Neural progenitor cell (in vitro differentiated cells): Measurements from ENCODE around the gene TUFT1. TPM values are rescaled to one million over a fixed set of nuclear protein-coding genes. Genes with fewer than 3 reads are reported as not detected.

ENCODE experiments used
- DNase-seq: peaks from one replicate; pipeline ENCODE4 v3.0.0-alpha.2; 2016; ENCODE audit warnings: low spot score
- H2AFZ ChIP-seq: fragments of 200-600 bp; sonication (generic); replicated peaks from 2 replicates; pipeline ENCODE4 v1.6.1; 2016; ENCODE audit warnings: antibody characterized with exemption
- H3F3A ChIP-seq: fragments of 200-600 bp; sonication (generic); 2 replicates; pipeline ENCODE4 v1.6.1; 2016; ENCODE audit warnings: antibody characterized with exemption, low read depth
- H3K27ac ChIP-seq: fragments of 200-600 bp; sonication (generic); 2 replicates; pipeline ENCODE4 v1.5.1; 2016; ENCODE audit warnings: mild to moderate bottlenecking
- H3K27me3 ChIP-seq: fragments of 200-600 bp; sonication (generic); 2 replicates; pipeline ENCODE4 v1.6.1; 2016; ENCODE audit warnings: mild to moderate bottlenecking, moderate library complexity
- H3K36me3 ChIP-seq: fragments of 200-600 bp; sonication (generic); 2 replicates; pipeline ENCODE4 v1.5.1; 2016
- H3K4me1 ChIP-seq: fragments of 200-600 bp; sonication (generic); 2 replicates; pipeline ENCODE4 v1.6.1; 2016; ENCODE audit warnings: mixed run types
- H3K4me2 ChIP-seq: fragments of 200-600 bp; sonication (generic); 2 replicates; pipeline ENCODE4 v1.6.1; 2016
- H3K4me3 ChIP-seq: fragments of 200-600 bp; sonication (generic); 2 replicates; pipeline ENCODE4 v1.5.1; 2016
- H3K79me2 ChIP-seq: fragments of 200-600 bp; sonication (generic); 2 replicates; pipeline ENCODE4 v1.6.1; 2016; ENCODE audit warnings: low read depth
- H3K9ac ChIP-seq: fragments of 200-600 bp; sonication (generic); 2 replicates; pipeline ENCODE4 v1.6.1; 2016
- H3K9me3 ChIP-seq: fragments of 200-600 bp; sonication (generic); 2 replicates; pipeline ENCODE4 v1.5.1; 2016; ENCODE audit warnings: low read depth
- H4K20me1 ChIP-seq: fragments of 200-600 bp; sonication (generic); 2 replicates; pipeline ENCODE4 v1.6.1; 2016; ENCODE audit warnings: low read depth
- H3K27ac Mint-ChIP-seq: 3 replicates; pipeline ENCODE4 v1.8.0; 2021; ENCODE audit warnings: mixed read lengths
- H3K27me3 Mint-ChIP-seq: 2 replicates; pipeline ENCODE4 v1.8.0; 2022; ENCODE audit warnings: low read depth, mild to moderate bottlenecking, inconsistent platforms, moderate library complexity, mixed read lengths; ENCODE audit not compliant: insufficient read depth
- H3K36me3 Mint-ChIP-seq: 3 replicates; pipeline ENCODE4 v1.8.0; 2021; ENCODE audit warnings: mixed read lengths
- H3K4me1 Mint-ChIP-seq: 3 replicates; pipeline ENCODE4 v1.8.0; 2021; ENCODE audit warnings: mixed read lengths
- H3K4me3 Mint-ChIP-seq: 3 replicates; pipeline ENCODE4 v1.8.0; 2021; ENCODE audit warnings: mild to moderate bottlenecking, moderate library complexity, mixed read lengths
- H3K9me3 Mint-ChIP-seq: 3 replicates; pipeline ENCODE4 v1.8.0; 2020; ENCODE audit warnings: mixed read lengths
- CTCF ChIP-seq: fragments of 200-600 bp; sonication (generic); IDR thresholded peaks from 2 replicates; pipeline ENCODE4 v1.5.1; 2017; ENCODE audit warnings: antibody characterized with exemption, mild to moderate bottlenecking
- EZH2 ChIP-seq: fragments of 200-600 bp; sonication (generic); IDR thresholded peaks from 2 replicates; pipeline ENCODE4 v1.6.1; 2017; ENCODE audit warnings: antibody characterized with exemption, mild to moderate bottlenecking, moderate library complexity
- EZH2phosphoT487 ChIP-seq: fragments of 200-600 bp; sonication (generic); IDR thresholded peaks from 2 replicates; pipeline ENCODE4 v1.6.1; 2017; ENCODE audit warnings: antibody characterized with exemption
- total RNA-seq: library from RNA; depleted of rRNA; stranded (reverse); fragments of >200 nt; gene quantifications from 2 replicates; pipeline ENCODE4 v1.2.3, GENCODE V29; 2015; ENCODE audit warnings: low replicate concordance

TUFT1 gene
- total RNA-seq, 1 donor from 2014 or later, result 9.3 TPM

- H3K4me2 ChIP-seq, result no peak overlapping the region
- no peaks in the 10 kb centered on the region for H3K36me3 ChIP-seq
- no peak for DNase-seq
- H2AFZ ChIP-seq, result no peak overlapping the region
- no peaks in the 10 kb centered on the region for H3K9me3 Mint-ChIP-seq
- H3K9me3 ChIP-seq, result no peaks in the 10 kb centered on the region
- H3K9ac ChIP-seq, result no peak overlapping the region
- H3K4me3 ChIP-seq, result no peak overlapping the region
- H3K4me1 Mint-ChIP-seq, result peaks cover 34% of the 10 kb centered on the region
- H3K36me3 Mint-ChIP-seq, result peaks cover 6% of the 10 kb centered on the region
- TF ChIP-seq CTCF, result no peak
- TF ChIP-seq EZH2phosphoT487, result no peak
- no peak for TF ChIP-seq EZH2
- peaks cover 6% of the 10 kb centered on the region for H3K27me3 Mint-ChIP-seq
- peaks cover 15% of the 10 kb centered on the region for H3F3A ChIP-seq
- H4K20me1 ChIP-seq, result no peaks in the 10 kb centered on the region
- no peak overlapping the region for H3K27ac ChIP-seq
- no peaks in the 10 kb centered on the region for H3K79me2 ChIP-seq
- H3K4me3 Mint-ChIP-seq, result no peak overlapping the region
- no peak overlapping the region for H3K27ac Mint-ChIP-seq
- H3K27me3 ChIP-seq, result no peaks in the 10 kb centered on the region
- H3K4me1 ChIP-seq, result peaks cover 6% of the 10 kb centered on the region
These were observed 4.5 kb upstream of the TUFT1 start for GRCh38 chr1:151535326-151536271.

- no peak overlapping the region for H3K9ac ChIP-seq
- H3K27me3 Mint-ChIP-seq, result peaks cover 6% of the 10 kb centered on the region
- peaks cover 24% of the 10 kb centered on the region for H3F3A ChIP-seq
- H3K79me2 ChIP-seq, result peaks cover under 1% of the 10 kb centered on the region
- H3K4me1 ChIP-seq, result peaks cover 6% of the 10 kb centered on the region
- peaks cover 6% of the 10 kb centered on the region for H3K36me3 Mint-ChIP-seq
- H3K27me3 ChIP-seq, result no peaks in the 10 kb centered on the region
- no peak overlapping the region for H3K4me2 ChIP-seq
- H3K27ac ChIP-seq, result no peak overlapping the region
- H3K9me3 Mint-ChIP-seq, result no peaks in the 10 kb centered on the region
- H3K4me3 ChIP-seq, result no peak overlapping the region
- no peak overlapping the region for H3K27ac Mint-ChIP-seq
- no peak overlapping the region for H2AFZ ChIP-seq
- H3K9me3 ChIP-seq, result no peaks in the 10 kb centered on the region
- H4K20me1 ChIP-seq, result peaks cover 7% of the 10 kb centered on the region
- H3K36me3 ChIP-seq, result no peaks in the 10 kb centered on the region
- H3K4me3 Mint-ChIP-seq, result peak overlapping the region; percentile 6
- DNase-seq, result no peak
- TF ChIP-seq CTCF, result no peak
- peaks cover 41% of the 10 kb centered on the region for H3K4me1 Mint-ChIP-seq
These were observed 3.6 kb upstream of the TUFT1 start for GRCh38 chr1:151536499-151536898.

GRCh38 chr1:151537112-151537511, 3.0 kb upstream of the TUFT1 start:
- Histone ChIP-seq H3K27ac (no peak overlapping the region), H3K36me3 (no peaks in the 10 kb centered on the region), H3K27me3 (no peaks in the 10 kb centered on the region), H4K20me1 (peaks cover 12% of the 10 kb centered on the region), H3F3A (peaks cover 24% of the 10 kb centered on the region), H3K9ac (no peak overlapping the region), H3K9me3 (no peaks in the 10 kb centered on the region), H2AFZ (no peak overlapping the region), H3K4me3 (no peak overlapping the region), H3K79me2 (peaks cover 7% of the 10 kb centered on the region), H3K4me1 (peaks cover 6% of the 10 kb centered on the region), H3K4me2 (no peak overlapping the region)
- no peak overlapping the region for H3K27ac Mint-ChIP-seq
- H3K4me1 Mint-ChIP-seq, result peaks cover 42% of the 10 kb centered on the region
- no peaks in the 10 kb centered on the region for H3K9me3 Mint-ChIP-seq
- DNase-seq, result no peak
- H3K4me3 Mint-ChIP-seq, result no peak overlapping the region
- peaks cover 6% of the 10 kb centered on the region for H3K36me3 Mint-ChIP-seq
- TF ChIP-seq EZH2, result no peak
- TF ChIP-seq CTCF, result no peak
- TF ChIP-seq EZH2phosphoT487, result no peak
- peaks cover 6% of the 10 kb centered on the region for H3K27me3 Mint-ChIP-seq
